ENCODE results near the gene KIAA1217.

Gene KIAA1217

GRCh38 chr10:24505759-24506158, 296.8 kb downstream of the KIAA1217 start:
- DNase-seq: no peak

DNA sequence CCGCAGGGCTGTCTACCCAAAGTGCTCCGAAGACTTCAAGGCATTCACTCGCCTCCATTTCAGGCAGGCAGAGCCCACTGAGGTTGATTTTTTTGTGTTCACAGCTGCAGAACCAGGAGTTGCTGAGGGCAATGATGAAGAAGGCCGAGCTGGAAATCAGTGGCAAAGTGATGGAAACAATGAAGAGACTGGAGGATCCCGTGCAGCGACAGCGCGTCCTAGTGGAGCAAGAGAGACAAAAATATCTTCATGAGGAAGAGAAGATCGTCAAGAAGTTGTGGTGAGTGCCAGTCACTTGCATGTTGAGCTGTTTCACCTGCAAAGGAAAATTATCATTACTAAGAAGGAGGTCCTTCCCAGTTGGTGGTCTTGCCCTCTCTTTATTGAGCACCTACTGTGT, 304.2 kb downstream of the KIAA1217 start:
- DNase-seq: no peak

- DNase-seq: no peak
Observed at GRCh38 chr10:24515481-24515880, 306.5 kb downstream of the KIAA1217 start.

DNA sequence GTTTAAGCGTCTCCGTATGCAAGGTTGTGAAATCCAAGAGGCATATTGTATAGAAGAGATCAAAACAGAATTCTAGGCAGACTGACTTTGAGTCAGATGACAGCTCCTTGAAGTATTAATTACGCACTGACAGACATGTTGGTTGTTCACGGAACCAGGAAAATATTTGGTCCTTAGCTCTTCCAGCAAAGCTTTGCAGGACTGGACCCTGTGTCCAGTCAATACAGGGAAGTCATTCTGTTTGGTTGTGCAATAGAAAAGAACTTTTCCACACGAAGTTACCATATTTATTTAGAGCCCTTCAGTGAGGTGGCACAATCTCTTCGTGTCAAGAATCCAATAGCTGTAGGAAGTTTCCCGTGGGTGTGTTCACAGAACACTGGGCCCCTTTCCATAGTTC, 309.5 kb downstream of the KIAA1217 start:
- no peak for DNase-seq

DNA sequence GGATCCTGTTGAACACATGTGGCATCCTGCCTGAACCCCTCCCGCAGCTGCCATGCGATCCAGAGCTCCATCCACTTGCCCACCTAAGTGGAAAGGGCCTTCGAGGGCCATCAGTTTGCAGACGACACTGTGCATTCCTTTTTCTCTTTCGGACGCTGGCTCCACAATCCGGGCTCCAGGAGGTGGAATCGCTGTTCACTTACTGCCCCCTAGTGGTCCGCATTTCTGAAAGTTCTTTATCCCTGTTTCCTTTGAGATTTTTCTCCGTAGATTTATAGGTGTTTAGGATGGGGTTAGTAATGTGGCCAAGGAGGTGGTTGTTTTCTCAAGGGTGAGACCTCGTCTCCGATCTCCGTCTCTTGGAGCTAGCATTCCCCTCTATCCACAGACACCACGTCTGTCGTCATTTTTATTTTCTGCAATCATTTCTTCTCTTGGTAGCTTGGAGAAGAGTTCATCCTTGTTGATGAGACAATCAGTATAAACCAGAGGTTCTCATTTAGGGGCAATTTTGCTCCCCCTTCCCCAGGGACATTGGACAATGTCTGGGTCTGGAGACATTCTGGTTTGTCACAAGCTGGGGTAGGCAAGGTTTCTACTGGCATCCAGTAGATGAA, 310.2 kb downstream of the KIAA1217 start:
- DNase-seq: peak; percentile 77

DNA sequence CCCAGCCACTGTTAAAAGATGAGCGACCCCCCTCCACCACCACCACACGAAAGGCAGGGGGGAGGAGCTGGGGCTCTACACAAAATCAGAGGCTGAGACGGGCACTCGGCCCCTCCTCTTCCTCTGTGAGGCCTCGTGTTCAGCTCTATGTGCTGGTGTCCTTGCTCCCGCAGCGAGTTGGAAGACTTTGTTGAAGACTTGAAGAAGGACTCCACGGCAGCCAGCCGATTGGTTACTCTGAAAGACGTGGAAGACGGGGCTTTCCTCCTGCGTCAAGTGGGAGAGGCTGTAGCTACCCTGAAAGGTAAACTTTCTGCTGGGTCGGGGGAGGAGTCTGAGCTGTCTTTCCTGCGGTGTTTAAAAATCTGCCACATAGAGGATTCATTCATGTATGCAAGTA, 311.0 kb downstream of the KIAA1217 start:
- DNase-seq: no peak

GRCh38 chr10:24524314-24524713, 315.4 kb downstream of the KIAA1217 start:
- no peak for DNase-seq

GRCh38 chr10:24526085-24526649, 317.2 kb downstream of the KIAA1217 start:
- no peak for DNase-seq

GRCh38 chr10:24528946-24529345, 320.0 kb downstream of the KIAA1217 start:
- no peak for DNase-seq

GRCh38 chr10:24531439-24531838, 322.5 kb downstream of the KIAA1217 start:
- DNase-seq: no peak

- DNase-seq: no peak
Observed at GRCh38 chr10:24533981-24534380, 325.0 kb downstream of the KIAA1217 start.

- DNase-seq: no peak
Observed at GRCh38 chr10:24536636-24537035, 327.7 kb downstream of the KIAA1217 start.

DNA sequence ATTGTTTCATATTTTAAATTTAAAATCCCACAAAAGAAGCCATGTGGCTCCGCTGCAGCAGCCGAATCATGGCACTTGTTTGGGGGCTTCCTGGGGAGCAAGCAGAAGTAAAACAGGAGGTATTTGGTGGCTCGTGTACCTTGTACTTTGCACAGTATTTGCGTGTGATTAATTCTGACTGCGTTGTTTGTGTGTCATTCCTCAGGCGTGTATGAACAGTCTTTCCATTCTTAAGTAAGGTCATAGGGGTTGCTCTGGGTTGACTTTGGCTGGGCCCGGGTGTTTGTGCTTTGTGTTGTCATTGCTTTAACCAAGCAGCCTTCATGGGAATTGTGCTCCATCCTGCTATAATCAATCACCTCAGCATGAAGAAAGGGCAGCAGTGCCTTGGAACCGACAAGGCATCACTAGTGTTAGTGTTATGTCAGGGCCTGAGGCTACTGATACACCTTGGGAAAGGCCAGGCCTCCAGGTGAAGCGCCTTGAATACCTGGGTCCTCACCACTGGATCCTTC, 332.4 kb downstream of the KIAA1217 start:
- no peak for DNase-seq

GRCh38 chr10:24542314-24543270, 333.7 kb downstream of the KIAA1217 start:
- DNase-seq: no peak

- no peak for DNase-seq
Observed at GRCh38 chr10:24544776-24545175, 335.8 kb downstream of the KIAA1217 start.

GRCh38 chr10:24545585-24545984, 336.6 kb downstream of the KIAA1217 start:
- no peak for DNase-seq

DNA sequence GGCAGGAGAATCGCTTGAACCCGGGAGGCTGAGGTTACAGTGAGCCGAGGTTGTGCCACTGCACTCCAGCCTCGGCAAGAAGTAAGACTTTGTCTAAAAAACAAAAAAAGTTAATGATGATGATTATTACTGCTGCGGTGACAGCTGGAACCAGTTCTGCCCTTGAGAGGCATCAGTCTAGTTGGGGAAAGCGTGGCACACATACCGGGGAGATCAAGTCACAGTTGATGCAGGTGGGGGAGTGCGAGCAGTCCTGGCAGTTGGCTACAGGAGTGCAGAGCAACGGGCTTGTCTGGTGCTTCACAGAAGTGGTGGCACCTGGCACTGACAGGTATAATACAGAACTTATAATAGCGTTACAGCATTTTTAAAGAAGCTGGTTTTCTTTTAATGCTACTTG, 341.7 kb downstream of the KIAA1217 start:
- DNase-seq: no peak

DNA sequence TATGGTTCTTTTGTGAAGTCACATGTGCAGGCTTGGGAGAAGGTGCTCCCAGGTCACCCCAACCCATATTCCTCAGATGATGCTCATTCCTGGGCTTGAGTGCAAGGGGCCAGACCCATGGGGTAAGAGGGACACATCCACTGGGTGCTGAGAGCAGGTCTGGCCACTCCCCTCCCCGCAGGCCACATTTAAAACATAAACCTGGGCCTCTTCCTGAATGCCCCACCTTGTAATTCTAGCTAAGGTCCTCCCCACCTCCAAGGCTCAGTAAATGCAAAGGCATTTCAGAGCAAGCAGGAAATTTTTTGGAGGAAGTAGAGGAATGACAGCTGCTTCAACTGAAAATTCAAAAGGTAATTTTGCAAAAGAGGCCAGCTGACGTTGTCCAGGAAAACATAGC, 342.2 kb downstream of the KIAA1217 start:
- no peak for DNase-seq

GRCh38 chr10:24552346-24553016, 343.5 kb downstream of the KIAA1217 start:
- DNase-seq: no peak

- DNase-seq: no peak
Observed at GRCh38 chr10:24553051-24553612, 344.2 kb downstream of the KIAA1217 start.

GRCh38 chr10:24554036-24554435, 345.1 kb downstream of the KIAA1217 start:
- no peak for DNase-seq

DNA sequence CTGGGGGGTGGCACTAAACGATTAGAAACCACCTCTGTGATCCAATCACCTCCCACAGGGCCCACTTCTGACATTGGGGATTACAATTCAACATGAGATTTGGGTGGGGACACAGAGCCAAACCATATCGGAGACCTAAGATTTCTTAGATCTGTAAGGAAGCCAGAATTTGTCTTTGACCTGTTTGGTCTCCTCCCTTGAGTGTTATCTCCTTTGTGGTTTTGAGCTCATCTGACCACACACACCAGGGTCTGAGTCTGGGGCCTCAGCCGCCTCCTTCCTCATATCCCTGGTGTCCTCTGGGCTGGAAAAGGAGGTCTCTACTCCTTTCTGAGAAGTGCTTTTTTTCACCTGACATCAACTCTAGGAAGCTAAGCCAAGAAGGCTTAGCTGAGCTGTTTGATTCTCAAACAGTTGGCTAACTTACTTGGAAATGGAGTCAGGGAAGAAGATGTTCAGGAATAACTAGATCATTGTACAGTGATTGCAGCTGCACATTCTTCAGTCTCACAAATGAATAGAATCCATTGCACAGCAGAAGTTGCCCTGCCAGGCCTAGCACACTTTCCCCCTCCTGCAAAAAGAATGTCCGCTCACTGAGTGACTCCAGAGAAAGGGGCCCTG, 347.3 kb downstream of the KIAA1217 start:
- no peak for DNase-seq

Data from midbrain (tissue), 1 donor.